Erythroblast (primary cell): ENCODE results near the gene ZSCAN5A.

Experiments used
- GATA1 ChIP-seq: IDR thresholded peaks from 2 replicates; pipeline ENCODE4 v1.6.1; 2011; ENCODE audit warnings: low read depth, mild to moderate bottlenecking, control low read depth, low read length, moderate library complexity
- POLR2A ChIP-seq: IDR thresholded peaks from 2 replicates; pipeline ENCODE4 v1.6.1; 2011; ENCODE audit warnings: mild to moderate bottlenecking, low read length

DNA sequence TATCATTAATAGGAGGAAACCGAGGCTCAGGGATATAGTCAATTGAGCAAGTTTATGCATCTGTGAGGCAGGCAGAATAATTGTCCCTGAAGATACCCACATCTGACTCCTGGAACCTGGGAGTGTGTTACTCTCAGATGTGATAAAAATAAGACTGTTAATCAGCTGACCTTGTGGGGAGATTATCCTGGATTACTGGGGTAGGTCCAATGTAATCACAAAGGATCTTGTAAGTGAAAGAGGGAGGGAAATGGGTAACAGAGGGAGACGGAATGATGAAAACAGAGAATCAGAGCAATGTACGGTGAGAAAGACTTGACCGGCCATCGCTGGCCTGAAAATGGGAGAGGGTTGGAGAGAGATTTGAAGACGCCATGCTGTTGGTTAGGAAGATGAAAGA is 45.3 kb downstream of the ZSCAN5A start:
- TF ChIP-seq POLR2A, result no peak
- no peak for TF ChIP-seq GATA1
